Erythroblast (primary cell): ENCODE data around the gene TEPSIN.
A peak's percentile ranks its signal among the peaks of the same experiment; 100 is the strongest.

ENCODE experiments used
- DNase-seq, 2 experiments: peaks; one replicate each; lab custom pipeline; 2025; lab: John Stamatoyannopoulos, UW
- GATA1 ChIP-seq: IDR thresholded peaks from 2 replicates; pipeline ENCODE4 v1.6.1; 2011; ENCODE audit warnings: low read depth, mild to moderate bottlenecking, control low read depth, low read length, moderate library complexity
- POLR2A ChIP-seq: IDR thresholded peaks from 2 replicates; pipeline ENCODE4 v1.6.1; 2011; ENCODE audit warnings: mild to moderate bottlenecking, low read length

The TEPSIN gene

GRCh38 chr17:81261096-81261495 is 22.2 kb upstream of the TEPSIN start:
- no peak for TF ChIP-seq GATA1
- no peak for TF ChIP-seq POLR2A
- DNase-seq, result no peak

GRCh38 chr17:81260641-81261040 is 21.8 kb upstream of the TEPSIN start:
- DNase-seq, result no peak
- TF ChIP-seq POLR2A (no peak), GATA1 (no peak)

GRCh38 chr17:81260171-81260570 is 21.3 kb upstream of the TEPSIN start:
- DNase-seq, result no peak
- no peak for TF ChIP-seq GATA1
- TF ChIP-seq POLR2A, result no peak

DNA sequence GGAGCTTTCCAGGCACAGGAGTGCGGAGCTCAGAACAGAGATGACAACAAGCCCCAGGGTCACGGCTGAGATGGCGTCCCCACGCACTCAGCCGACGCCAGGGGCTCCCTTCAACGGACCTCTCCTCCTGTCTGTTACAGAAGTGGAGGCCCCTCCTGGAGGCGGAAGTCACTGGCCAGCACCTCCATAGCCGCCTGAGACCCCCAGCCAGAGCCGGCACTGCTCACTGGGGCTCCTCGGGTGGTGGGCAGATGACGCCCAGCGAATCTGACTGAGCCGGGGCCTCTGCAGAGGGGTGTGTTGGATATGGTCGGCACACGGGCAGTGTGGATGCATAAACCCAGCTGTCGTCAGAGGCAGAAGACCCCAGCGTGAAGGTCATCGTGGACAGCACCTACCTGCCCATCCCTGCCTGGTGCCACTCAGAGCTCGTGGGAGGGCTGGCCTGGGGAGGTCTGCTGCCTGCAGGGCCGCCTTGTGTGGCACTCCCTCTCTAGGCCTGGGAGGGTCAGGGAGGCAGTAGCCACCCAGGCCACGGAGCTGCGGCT is 20.3 kb upstream of the TEPSIN start:
- DNase-seq, result no peak
- TF ChIP-seq POLR2A (no peak), GATA1 (no peak)

DNA sequence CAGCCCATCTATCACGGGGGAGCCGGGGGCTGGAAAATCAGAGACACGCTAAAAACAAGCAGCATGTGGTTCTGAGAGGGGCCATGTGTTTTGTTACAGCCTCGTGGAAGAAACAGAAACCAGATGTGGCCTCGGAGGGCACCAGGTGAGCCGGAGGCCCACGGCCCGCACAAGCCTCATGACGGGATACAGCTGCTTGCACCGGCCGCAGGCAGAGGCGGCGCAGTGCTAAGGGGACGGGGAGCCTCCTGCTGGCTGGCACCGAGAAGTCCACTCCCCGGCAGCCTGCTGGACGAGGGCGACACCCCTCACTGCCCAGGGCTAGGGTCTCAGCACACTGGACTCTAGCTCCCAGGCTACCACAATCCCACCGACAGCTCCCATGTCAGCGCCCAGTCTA is 19.4 kb upstream of the TEPSIN start:
- TF ChIP-seq GATA1, result no peak
- no peak for TF ChIP-seq POLR2A
- DNase-seq, result no peak

DNA sequence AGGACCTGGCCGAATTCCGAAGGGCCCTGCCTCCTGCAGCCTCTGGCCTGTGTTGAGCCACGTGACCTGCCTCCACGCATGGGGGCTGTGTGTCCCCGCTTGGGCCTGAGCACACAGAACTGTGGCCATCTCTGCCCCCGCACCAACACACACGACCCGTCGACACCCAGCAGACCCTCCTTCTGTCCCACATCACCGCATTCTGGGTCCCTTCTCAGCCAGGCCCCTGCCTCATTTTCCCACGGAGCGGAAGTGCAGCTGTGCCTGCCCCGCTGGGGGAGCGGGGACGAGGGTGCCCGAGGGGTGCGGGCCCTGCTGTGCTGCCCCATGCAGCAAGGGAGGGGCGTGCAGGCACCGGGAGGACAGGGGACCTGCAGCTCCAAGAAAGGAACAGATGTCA is 18.7 kb upstream of the TEPSIN start:
- DNase-seq, result no peak
- no peak for TF ChIP-seq POLR2A

GRCh38 chr17:81256616-81257015 is 17.8 kb upstream of the TEPSIN start:
- DNase-seq, result no peak
- TF ChIP-seq GATA1, result no peak
- TF ChIP-seq POLR2A, result no peak

DNA sequence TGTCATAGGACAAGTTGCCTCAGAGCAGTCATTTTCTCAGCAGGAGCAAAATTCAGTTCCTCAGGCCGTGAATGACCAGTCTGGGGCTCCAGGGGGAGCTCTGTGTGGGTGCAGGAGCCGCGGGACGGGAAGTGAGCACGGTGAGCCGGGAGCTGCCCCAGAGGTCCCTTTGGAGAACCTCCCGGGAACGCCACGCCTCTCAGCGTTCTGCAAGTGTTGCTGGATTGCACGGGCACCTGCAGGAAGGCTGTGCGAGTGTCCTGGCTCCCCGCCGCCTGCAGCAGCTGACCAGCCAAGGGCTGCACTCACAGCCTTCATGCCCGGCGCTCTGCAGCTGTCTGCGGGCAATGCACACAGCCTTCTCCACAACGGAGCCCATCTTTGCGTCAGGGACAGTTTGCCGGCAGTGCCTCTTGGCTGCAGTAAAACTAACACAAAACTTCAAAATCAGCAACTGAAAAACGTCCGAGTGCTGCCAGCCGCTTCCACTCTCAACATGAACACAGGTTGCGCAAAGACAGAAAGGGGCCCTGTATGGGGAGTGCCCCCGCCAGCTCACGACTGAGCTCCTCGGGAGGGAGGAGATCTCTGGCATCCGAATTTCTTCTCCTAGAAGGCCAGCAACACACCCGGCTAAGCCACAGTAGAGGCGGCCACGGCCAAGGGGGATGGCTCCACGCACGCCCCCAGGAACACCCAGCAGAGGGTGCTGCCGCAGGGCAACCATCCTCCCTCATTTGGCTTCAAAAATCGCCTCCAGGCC is 16.3 kb upstream of the TEPSIN start:
- no peak for TF ChIP-seq POLR2A
- TF ChIP-seq GATA1, result no peak
- DNase-seq, result peak in 1 of 2 experiments; percentile 24

- TF ChIP-seq GATA1 (no peak), POLR2A (no peak)
- DNase-seq, result peak; percentile 40 to 75
Observed at GRCh38 chr17:81253358-81254131, 14.7 kb upstream of the TEPSIN start.

GRCh38 chr17:81252987-81253329 is 14.1 kb upstream of the TEPSIN start:
- no peak for DNase-seq
- TF ChIP-seq GATA1, result no peak
- no peak for TF ChIP-seq POLR2A

DNA sequence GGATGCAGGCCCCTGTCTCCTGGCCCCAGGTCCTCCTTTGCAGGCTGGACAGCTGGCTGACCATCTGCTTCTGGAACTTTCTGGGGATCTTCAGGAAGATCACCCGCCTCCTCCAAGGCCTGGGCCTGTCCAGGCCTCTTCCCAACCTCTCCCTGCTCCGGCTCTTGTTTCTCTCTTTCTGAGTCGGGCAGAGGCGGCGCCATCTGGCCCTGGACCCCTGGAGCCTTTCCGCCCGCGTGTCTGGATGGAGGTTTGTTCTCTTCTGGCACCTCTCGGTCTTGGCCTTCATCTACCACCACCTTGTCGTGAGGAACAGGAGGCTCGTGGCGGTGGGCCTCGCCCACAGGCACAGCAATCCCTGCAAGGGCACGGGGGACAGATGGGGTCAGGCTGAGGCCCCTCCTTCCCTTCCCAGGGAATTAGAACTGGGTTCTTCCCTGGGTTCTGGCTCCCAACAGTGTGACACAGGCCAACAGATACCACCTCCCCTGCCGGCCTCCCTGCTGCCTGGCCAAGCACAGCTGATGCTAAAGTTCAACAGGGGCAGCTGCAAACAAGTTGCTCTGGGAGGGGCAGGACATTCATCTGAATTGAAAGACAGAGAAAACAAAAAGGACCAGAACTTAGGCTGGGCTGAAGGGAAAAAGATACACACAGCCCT is 13.6 kb upstream of the TEPSIN start:
- DNase-seq, result no peak
- no peak for TF ChIP-seq POLR2A
- TF ChIP-seq GATA1, result no peak

DNA sequence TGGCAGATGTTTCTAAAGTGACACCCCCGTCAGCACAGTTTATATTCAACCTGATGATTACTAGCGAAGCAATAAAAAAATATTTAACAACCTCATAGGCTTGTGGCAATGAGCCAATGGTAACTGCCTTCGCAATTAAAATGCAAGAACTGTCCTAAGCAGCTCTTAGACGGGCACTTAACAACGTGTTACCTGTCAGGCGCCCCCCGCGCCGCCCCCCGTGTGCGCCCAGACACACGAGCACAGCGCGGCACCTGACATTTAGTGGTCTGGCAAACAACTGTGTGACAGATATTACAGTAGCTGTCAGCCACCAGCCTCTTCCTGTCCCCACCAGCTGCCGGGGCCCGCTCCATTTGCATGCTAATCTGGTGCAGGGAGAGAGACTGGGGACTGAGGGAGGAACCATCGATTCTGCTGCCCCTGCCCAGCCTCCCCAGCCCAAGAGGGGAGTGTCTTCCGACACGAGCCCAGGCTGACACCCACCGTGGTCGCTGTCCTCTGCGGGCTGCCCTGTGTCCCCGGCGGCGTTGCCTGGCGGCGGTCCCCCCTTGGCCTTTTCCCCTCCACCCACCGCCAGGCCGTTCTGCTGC is 12.9 kb upstream of the TEPSIN start:
- no peak for DNase-seq
- TF ChIP-seq POLR2A (no peak), GATA1 (no peak)

- no peak for DNase-seq
- no peak for TF ChIP-seq GATA1
- TF ChIP-seq POLR2A, result no peak
Observed at GRCh38 chr17:81251094-81251708, 12.3 kb upstream of the TEPSIN start.
